ENCODE data around the gene KIF6. TPM values are rescaled to one million over a fixed set of nuclear protein-coding genes. Genes with fewer than 3 reads are reported as not detected.

Gene KIF6
- total RNA-seq, 2 experiments from 2014 or later = 0.62 to 0.96 TPM

DNA sequence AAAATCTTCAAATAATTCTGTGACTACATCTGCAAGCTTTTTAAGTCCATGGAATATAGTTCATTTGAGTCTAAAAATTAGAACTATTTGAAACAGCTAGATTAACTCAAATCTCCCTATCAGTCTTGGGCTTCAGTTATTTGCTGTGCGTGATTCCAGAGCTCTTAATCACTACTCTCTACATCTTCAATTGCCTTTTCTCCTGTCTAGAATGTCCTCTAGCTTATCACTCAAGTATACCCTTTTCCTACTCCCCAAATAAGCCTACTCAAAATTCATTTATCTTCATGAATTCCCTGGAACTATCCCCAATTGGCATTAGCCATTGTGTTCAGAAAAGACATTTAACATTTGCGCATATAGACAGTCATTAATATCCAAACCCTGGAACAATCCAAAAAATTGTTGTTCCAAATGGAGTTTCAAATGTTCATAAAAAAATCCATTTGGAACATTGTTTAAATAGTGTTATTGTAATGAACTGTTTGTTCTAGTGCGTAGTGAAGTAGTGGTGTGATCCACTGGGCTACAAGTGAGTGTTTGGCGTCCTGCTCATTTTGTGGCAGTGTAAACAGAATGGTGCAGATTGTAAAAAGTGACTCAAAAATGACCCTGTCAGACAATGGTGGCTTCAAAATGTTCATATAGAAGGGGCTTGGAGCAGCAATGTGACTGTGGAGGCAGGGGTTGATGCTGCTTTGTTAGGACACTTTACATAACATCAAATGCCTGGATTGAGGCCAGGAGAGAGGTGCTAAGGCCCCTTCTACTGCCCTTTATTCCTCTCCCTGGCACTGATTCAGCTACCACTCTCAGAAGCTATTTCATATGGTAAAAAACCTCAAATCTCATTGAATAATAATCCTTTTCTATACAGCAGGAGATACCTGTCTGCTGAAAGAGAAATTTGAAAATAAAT, 122.3 kb downstream of the KIF6 start:
- no peak overlapping the region for H3K4me3 Mint-ChIP-seq
- H3K9me3 Mint-ChIP-seq = no peaks in the 10 kb centered on the region
- H3K27ac Mint-ChIP-seq = no peak overlapping the region
- DNase-seq = no peak
- no peaks in the 10 kb centered on the region for H3K4me1 Mint-ChIP-seq
- H3K36me3 Mint-ChIP-seq = no peaks in the 10 kb centered on the region
- H3K27me3 Mint-ChIP-seq = peaks cover 23% of the 10 kb centered on the region

DNA sequence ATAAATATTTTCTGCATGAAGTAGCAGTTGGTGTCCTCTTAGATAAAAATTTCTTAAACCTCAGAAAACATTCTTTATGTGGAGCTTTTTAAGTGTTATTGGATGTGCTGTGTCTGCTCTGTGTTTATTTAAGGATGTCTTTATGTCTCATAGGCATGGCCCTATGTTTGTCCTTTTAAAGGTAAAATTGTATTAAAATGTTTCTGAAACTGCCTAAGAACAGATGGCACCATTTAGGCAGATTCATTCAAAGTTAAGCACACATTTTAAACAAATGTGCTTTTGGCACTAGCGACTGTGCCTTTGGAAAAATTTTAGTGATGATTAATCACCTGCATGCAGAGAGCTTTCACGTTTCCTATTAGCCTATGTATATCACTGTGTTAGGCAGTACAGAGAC, 125.2 kb downstream of the KIF6 start:
- no peaks in the 10 kb centered on the region for H3K9me3 Mint-ChIP-seq
- H3K36me3 Mint-ChIP-seq = no peaks in the 10 kb centered on the region
- H3K4me3 Mint-ChIP-seq = no peak overlapping the region
- no peak overlapping the region for H3K27ac Mint-ChIP-seq
- H3K27me3 Mint-ChIP-seq = peaks cover 15% of the 10 kb centered on the region
- H3K4me1 Mint-ChIP-seq = no peaks in the 10 kb centered on the region
- DNase-seq = no peak

DNA sequence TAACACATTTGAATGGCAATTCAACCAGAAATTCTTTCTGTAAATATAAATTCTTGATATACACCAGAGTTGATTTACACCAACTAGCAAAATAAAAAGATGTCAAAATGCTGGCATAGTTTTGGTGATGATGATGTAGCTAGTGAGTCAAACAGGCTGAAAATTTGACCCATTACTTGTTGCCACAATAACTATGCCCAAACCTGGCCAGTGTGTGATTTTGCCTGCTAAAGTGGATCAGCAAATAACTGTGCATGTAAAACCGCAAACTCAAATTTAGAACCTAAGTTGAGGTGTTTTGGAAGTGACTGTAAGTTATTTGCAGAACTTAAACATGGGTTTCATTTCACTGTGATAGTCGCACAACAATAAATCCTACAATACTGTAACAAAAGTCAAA, 125.9 kb downstream of the KIF6 start:
- Mint-ChIP-seq H3K9me3 (no peaks in the 10 kb centered on the region), H3K27ac (no peak overlapping the region), H3K27me3 (peaks cover 12% of the 10 kb centered on the region), H3K4me3 (no peak overlapping the region), H3K36me3 (no peaks in the 10 kb centered on the region), H3K4me1 (no peaks in the 10 kb centered on the region)
- no peak for DNase-seq

DNA sequence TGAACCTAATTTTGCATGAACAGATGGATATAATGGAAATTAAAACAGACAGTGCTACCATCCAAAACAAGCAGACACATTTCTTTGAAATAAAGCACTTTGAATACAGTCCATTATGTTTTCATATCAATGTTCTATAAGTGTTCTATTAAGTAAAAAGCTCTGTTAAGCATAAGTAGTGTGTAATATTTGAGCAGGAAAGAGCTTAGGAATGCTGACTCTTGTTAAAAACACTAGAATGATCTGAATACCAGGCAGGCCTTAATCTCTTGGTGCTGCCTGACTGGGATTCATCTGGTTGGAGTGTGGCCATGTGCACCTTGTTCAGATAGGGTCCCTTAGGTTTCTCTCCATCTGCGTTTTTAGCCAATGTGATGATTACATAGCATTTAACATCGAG, 130.9 kb downstream of the KIF6 start:
- H3K9me3 Mint-ChIP-seq = no peaks in the 10 kb centered on the region
- no peak for DNase-seq
- peaks cover 17% of the 10 kb centered on the region for H3K27me3 Mint-ChIP-seq
- H3K36me3 Mint-ChIP-seq = no peaks in the 10 kb centered on the region
- H3K27ac Mint-ChIP-seq = no peak overlapping the region
- H3K4me3 Mint-ChIP-seq = no peak overlapping the region
- no peaks in the 10 kb centered on the region for H3K4me1 Mint-ChIP-seq

DNA sequence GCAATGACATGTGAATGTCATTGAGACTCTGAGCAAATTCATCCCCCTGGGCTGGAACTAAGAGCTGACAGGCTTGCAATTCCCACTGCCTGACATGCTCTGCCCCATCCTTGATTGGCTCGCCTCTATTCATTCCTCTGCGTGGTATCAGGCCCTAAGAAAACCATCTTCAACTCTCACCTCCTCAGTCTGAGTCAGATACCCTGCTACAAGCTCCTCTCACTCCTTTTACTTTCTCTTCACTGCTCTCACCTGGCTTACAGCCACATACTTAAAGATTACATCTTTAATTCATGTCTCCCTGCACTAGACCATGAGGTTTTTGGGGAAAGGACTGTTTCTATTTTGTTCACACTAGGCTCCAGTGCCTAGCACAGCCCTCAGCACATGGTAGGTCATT, 131.6 kb downstream of the KIF6 start:
- Mint-ChIP-seq H3K4me3 (no peak overlapping the region), H3K27ac (no peak overlapping the region), H3K36me3 (no peaks in the 10 kb centered on the region), H3K27me3 (peaks cover 17% of the 10 kb centered on the region), H3K4me1 (no peaks in the 10 kb centered on the region), H3K9me3 (no peaks in the 10 kb centered on the region)
- no peak for DNase-seq

DNA sequence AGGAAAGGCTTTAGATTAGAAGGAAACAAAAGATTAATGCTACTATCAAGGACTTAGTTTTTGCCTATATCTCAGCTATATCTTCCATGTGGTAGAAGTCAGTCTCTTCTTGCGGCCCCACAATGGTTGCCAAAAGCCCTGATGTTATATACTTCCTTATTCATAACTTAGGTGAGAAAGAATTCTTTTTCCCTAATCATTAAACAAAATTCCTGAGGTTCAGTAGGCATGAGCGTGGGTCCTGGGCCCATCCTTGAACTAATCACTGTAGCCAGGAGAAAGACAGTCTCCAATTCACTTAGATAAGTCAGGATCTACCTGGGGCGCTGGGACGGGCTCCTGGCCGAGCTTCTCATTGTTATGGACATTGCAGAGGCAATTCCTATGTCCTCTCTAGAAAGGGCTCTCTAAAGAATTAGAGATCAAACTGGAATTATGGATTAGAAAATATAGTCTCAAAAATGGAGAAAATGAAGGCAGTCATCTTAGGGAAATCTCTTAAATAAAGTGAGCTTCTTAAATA, 134.3 kb downstream of the KIF6 start:
- no peaks in the 10 kb centered on the region for H3K36me3 Mint-ChIP-seq
- peaks cover 12% of the 10 kb centered on the region for H3K27me3 Mint-ChIP-seq
- H3K27ac Mint-ChIP-seq = no peak overlapping the region
- DNase-seq = no peak
- H3K9me3 Mint-ChIP-seq = no peaks in the 10 kb centered on the region
- H3K4me1 Mint-ChIP-seq = no peaks in the 10 kb centered on the region
- H3K4me3 Mint-ChIP-seq = no peak overlapping the region

DNA sequence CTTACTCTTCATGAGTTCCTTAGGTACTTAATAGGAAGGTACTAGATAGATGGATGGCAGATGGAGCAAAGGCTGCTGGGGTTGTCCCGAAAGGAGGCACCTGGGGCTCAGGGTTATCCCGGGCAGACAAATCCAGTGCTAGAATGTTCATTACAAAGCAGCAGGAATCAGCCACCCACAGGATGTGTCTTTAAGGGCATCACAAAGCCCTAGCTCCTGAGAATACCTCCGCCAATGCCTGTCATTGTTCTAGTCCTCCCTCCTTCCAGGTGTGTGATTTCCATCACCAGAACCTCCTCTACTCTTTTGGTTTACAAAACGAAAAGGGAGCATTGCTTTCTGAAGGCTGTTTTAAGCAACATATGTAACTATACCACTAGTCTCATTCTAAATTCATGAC, 138.1 kb downstream of the KIF6 start:
- Mint-ChIP-seq H3K4me3 (no peak overlapping the region), H3K27me3 (peaks cover 18% of the 10 kb centered on the region), H3K4me1 (no peaks in the 10 kb centered on the region), H3K36me3 (no peaks in the 10 kb centered on the region), H3K27ac (no peak overlapping the region), H3K9me3 (no peaks in the 10 kb centered on the region)
- DNase-seq = no peak

DNA sequence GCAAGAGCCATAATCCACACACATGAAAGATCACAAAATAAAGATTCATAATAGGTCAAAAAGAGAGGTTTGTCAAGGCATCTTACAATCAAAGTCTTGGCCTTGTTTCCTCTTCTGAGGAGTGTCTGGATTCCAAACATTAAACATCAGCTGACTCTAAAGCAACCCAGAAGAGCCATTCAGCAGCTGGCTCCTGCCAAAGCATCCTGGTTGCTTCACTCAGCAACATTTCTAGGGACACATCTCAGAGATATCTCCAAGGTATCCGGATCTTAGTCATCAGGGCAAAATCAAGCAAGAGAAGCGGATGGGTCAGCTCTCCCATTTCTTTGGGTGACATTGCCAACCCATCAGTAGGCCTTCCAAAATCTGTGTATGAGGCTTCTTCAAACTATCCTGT, 139.6 kb downstream of the KIF6 start:
- Mint-ChIP-seq H3K4me3 (no peak overlapping the region), H3K27me3 (peaks cover 20% of the 10 kb centered on the region), H3K4me1 (no peaks in the 10 kb centered on the region), H3K36me3 (no peaks in the 10 kb centered on the region), H3K9me3 (no peaks in the 10 kb centered on the region), H3K27ac (no peak overlapping the region)
- DNase-seq = no peak

DNA sequence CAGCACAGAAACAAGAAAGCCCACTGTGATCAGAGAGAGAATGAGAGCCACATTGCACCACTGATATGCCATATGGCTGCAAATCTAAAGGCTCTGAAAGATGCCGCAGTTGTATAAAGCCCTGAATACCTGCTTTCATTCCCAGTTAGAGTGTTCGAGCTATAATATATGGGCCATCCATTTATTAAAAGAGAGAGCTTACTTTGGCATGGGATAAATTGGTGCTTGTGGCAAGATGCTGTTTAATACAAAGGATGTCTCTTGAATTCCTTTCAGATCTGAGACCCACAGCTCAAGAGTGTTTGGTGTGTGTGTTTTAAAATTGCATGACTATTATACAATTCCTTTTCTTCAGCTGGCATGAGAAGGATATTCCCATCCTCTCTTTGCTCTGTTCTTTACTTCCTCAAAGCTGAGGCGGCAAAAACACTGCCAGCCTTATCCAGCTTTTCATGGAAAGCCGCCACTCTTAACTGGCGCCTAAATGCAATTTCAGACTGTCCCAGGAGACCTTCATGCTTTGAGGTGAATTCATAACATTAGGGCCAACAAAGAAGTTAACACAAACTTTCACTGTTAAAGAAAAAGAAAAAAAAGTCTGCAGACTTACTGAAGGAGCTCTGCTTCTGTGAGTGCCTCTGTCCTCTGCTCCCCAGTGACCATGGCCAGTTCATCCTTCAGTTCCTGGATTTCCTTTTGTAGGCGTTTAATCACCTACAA, 147.6 kb downstream of the KIF6 start:
- H3K27ac Mint-ChIP-seq = no peak overlapping the region
- H3K27me3 Mint-ChIP-seq = peaks cover 19% of the 10 kb centered on the region
- H3K4me1 Mint-ChIP-seq = no peaks in the 10 kb centered on the region
- no peak overlapping the region for H3K4me3 Mint-ChIP-seq
- H3K36me3 Mint-ChIP-seq = no peaks in the 10 kb centered on the region
- no peak for DNase-seq
- no peaks in the 10 kb centered on the region for H3K9me3 Mint-ChIP-seq

DNA sequence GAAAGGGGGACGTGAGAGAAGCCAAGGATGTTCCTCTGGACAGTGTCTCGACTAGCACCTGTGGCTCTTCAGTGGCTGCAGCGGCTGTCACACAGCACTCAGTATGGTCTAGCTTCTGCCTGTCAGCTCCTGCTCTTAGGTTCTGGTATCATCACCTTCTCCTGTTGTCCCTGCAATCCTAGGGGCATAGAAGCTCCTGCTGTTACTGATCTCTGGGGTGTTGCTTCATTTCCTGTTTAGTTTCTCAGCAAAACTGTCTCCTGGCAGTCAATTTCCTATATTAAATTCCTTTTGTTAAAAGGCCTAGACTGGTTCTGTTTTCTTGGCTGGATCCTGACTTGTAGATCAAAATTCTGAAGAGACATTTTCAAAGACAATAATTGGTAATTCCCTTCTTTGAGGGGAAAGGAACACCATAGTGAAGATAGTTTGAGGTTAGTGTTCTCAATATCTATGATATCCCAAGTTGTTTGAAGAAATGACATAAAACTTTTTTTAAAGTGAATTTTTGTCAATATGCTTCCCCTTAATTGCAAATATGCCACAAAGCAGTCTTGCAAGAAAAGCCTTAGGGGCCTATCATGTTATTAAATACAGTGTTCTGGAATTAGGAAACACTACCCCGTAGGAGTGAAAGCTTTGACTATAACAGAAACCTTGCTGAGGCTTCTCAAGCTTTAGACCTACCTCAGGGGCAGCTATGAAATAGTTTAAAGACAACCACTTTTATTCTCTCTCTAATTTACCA, 148.5 kb downstream of the KIF6 start:
- H3K27me3 Mint-ChIP-seq = peaks cover 14% of the 10 kb centered on the region
- no peaks in the 10 kb centered on the region for H3K9me3 Mint-ChIP-seq
- no peak for DNase-seq
- H3K36me3 Mint-ChIP-seq = no peaks in the 10 kb centered on the region
- no peak overlapping the region for H3K27ac Mint-ChIP-seq
- H3K4me3 Mint-ChIP-seq = no peak overlapping the region
- no peaks in the 10 kb centered on the region for H3K4me1 Mint-ChIP-seq

DNA sequence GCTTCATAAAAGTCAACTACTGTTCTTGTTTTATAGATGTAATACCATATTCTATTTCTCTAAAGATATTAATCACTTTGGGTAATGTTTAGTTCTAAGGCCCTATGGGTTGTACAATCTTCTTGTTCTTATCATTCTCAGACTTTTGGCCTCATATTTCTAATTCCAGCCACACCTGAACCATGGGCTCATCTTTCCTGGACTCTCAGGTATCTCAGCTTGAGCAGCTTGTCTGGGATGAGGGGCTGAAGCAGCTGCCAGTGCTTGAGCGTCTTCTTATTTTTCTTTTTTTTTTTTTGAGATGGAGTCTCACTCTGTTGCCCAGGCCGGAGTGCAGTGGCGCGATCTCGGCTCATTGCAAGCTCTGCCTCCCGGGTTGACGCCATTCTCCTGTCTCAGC, 150.2 kb downstream of the KIF6 start:
- Mint-ChIP-seq H3K4me3 (no peak overlapping the region), H3K36me3 (no peaks in the 10 kb centered on the region), H3K27ac (no peak overlapping the region), H3K27me3 (peaks cover 12% of the 10 kb centered on the region), H3K9me3 (no peaks in the 10 kb centered on the region), H3K4me1 (no peaks in the 10 kb centered on the region)
- DNase-seq = no peak

DNA sequence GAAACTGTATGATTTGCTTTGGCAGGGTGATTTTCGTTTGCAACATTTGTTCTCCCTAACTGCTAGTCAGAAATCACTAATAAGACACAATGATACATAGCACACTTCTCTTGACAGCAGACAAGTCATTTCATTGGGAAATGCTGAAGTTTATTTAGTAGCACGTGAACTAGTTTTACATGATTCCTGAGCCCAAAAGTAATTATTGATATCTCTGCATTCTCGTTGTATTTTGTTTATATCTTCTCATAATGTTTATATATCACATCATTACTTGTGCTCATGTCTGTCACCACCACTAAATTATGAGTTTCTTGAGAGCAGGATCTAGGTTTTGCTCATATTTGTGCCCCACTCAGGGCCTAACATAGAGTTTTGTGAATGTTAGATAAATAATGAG, 151.7 kb downstream of the KIF6 start:
- H3K27me3 Mint-ChIP-seq = peaks cover 12% of the 10 kb centered on the region
- H3K4me1 Mint-ChIP-seq = no peaks in the 10 kb centered on the region
- no peak overlapping the region for H3K4me3 Mint-ChIP-seq
- no peak for DNase-seq
- H3K27ac Mint-ChIP-seq = no peak overlapping the region
- no peaks in the 10 kb centered on the region for H3K36me3 Mint-ChIP-seq
- no peaks in the 10 kb centered on the region for H3K9me3 Mint-ChIP-seq

DNA sequence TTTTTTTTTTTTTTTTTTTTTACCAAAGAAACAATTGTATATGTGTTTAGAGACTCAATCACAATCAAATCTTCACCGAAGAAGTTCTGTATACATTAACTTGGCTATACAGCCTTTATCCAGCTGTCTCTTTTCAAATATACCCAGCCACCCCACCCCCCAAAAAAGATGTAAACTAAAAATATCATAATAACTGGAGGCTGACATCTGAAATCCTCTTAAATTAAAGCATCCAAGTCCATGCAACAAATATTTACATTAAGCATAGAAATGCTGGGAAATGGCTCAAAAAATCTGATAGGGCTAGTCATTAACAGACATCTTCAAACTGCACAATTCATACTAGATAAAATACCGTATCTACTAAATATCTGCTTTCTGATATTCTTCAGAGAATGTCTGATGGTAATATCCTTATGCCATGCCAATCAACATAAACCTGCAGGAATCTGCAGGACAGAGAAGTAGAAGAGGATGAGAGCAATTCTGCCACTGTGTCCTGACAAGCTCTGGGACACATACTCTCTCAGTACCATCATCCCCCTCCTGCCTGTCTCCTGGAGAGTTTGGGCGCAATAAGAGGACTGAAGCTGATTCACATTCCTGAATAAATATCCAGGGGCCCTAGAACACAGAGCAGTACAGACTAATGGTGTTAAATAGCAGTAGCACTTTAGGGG, 152.4 kb downstream of the KIF6 start:
- no peak overlapping the region for H3K4me3 Mint-ChIP-seq
- DNase-seq = no peak
- no peaks in the 10 kb centered on the region for H3K9me3 Mint-ChIP-seq
- no peaks in the 10 kb centered on the region for H3K4me1 Mint-ChIP-seq
- no peak overlapping the region for H3K27ac Mint-ChIP-seq
- H3K36me3 Mint-ChIP-seq = no peaks in the 10 kb centered on the region
- peaks cover 12% of the 10 kb centered on the region for H3K27me3 Mint-ChIP-seq

DNA sequence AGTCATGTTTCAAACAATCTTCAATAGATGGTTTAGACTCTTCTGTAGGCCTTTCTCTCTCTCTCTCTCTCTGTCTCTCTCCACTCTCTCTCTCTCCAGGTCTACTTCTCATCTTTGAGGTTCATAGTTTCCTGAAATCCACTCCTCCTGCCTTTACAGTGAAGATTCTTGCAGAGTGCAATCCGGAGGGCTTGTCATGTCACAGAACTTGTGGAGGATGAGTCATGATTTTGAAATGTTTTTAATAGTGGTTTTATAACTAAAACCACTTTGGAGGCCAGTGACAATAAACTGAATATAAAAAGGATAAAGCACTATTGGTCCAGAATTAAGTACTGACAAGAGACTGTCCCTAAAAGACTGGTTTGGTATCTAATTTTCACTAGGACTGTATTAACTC, 156.3 kb downstream of the KIF6 start:
- Mint-ChIP-seq H3K4me3 (no peak overlapping the region), H3K4me1 (no peaks in the 10 kb centered on the region), H3K27ac (no peak overlapping the region), H3K9me3 (no peaks in the 10 kb centered on the region), H3K27me3 (peaks cover 5% of the 10 kb centered on the region), H3K36me3 (no peaks in the 10 kb centered on the region)
- no peak for DNase-seq

DNA sequence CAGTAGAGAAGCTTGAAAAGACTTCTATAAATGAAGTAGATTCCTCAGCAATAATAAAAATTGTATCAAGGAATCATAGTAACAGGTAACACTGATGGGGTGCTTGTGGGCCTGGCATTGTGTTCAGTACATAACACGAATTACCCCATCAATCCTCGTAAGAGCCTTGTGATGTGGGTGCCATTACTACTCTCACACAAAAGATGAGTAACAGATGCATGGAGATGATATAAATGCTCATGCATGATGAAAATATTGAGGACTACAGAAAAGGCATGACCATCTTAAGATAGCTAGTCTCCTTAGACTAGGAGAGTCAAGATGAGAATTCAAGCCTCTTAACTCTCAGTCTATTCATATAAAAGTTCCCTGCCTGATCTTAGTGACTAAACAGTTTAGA, 158.1 kb downstream of the KIF6 start:
- Mint-ChIP-seq H3K4me3 (no peak overlapping the region), H3K27me3 (peaks cover 5% of the 10 kb centered on the region), H3K36me3 (no peaks in the 10 kb centered on the region), H3K27ac (no peak overlapping the region), H3K9me3 (no peaks in the 10 kb centered on the region), H3K4me1 (no peaks in the 10 kb centered on the region)
- DNase-seq = no peak

All from activated naive CD8-positive, alpha-beta T cell treated with anti-CD3 and anti-CD28 coated beads for 36 hours (primary cell).